Measurements from ENCODE around the gene OCIAD2. TPM values are rescaled to one million over a fixed set of nuclear protein-coding genes. Genes with fewer than 3 reads are reported as not detected.
"Not testable (repeated sequence)": the region's sequence is repeated elsewhere in the genome, so short reads cannot be mapped to it uniquely, and the experiment has no call there.

OCIAD2 gene
- total RNA-seq (2014; rRNA removed; shearing (Covaris generic); ENCODE audit: low replicate concordance) = 244 and 266 TPM in 2 replicates

DNA sequence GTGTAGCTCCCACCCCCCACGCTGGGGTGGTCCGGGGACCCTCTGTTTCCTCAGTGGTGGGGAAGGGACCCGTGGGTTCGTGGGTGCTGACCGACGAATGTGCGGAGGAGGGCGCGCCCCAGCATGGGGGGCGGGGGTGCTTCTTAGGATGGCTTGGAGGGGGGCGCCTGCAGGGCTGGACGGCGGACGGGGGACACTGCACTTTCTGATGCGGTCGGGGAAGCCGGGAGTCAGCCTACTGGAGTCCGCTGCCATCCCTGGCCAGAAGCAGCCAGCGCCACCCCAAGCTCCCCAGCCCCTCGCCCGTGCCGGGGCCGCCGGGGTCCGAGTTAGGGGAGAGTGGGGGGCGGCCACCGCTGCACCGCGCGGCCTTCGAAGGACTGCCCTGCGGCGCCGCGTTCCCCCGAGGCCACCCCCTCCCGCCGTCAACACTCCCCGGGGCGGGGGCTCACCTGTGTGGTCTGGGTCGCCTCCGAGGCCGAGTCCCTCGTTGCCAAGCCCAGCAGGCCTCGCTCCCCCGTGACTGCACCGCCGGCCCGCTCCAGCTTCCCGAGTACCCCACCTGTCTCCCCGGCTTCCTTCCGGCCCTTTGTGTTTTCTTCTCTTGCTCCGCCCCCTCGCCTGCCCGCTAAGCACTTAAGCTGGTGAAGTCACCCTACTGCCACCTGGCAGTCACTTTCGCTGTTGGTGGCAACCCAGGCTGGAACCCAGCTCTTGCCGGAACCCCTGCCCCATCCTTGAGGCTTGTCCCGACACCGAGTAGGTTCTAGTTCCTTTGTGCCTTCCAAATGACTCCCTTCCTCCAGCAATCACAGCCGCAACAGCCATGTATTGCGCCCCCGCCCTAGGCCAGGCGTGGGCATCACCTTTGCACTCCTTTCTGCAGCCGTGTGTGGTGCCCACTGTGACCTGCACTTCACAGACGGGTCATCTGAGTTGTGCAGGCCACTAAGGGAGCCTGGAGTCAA is at the start of gene OCIAD2:
Gene OCIAD2, minus strand, starts transcription at position 569 of the 968 bp plus-strand sequence. CDS start 2,225 bp downstream, outside the sequence.
- DNase-seq (ENCODE audit: low read depth) = peak; percentile 73
- in situ Hi-C loops (cut with HindIII; ENCODE audit: low pct_unique_long_range_greater_than_20kb, low sequenced_read_pairs) = no loop called here

DNA sequence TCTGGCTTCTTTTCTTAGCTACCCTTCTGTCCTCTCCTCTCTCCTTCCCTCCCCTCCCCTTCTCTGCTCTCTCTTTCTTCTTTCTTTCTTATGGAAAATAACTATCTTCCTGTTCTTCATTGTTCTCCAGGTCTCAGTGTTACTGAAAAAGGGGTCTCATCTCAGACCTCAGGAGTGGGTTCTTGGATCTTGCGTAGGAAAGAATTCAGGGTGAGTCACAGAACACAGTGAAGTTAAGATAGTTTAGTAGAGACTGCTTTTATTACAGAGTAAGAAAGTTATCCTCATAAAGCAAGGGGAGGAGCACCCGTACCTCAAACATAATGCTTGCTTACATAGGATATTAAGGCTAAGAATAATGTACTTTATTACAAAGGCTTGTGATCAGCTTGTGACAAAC is 47.7 kb upstream of the OCIAD2 start:
- no peak for DNase-seq (ENCODE audit: low read depth)
- in situ Hi-C loops (cut with HindIII; ENCODE audit: low pct_unique_long_range_greater_than_20kb, low sequenced_read_pairs) = no loop called here

- peak; percentile 23 for DNase-seq (ENCODE audit: low read depth)
- in situ Hi-C loops (cut with HindIII; ENCODE audit: low pct_unique_long_range_greater_than_20kb, low sequenced_read_pairs) = no loop called here
Measured at GRCh38 chr4:48949518-48950219, 43.1 kb upstream of the OCIAD2 start.

DNA sequence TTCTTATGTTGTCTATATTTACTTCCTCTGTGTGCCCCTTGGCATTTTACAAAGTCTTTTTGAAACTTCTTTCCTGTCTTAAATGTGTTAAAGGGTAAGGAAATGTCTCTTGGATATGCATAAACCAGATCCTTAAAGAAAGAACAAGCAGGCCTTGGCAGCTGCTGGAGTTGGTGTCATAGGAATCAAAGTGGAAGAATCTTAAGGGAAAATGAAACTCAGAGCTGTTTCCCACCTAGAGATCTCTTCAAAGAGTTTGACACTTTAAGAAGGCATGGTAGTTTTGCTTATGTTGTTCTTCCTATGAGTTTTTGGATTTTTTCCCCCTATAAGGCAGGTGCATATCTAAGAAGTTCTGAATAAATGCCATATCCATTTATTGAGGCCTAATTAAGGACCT is 42.5 kb upstream of the OCIAD2 start:
- DNase-seq (ENCODE audit: low read depth) = no peak
- in situ Hi-C loops (cut with HindIII; ENCODE audit: low pct_unique_long_range_greater_than_20kb, low sequenced_read_pairs) = no loop called here

- in situ Hi-C loops (cut with HindIII; ENCODE audit: low pct_unique_long_range_greater_than_20kb, low sequenced_read_pairs) = no loop called here
- DNase-seq (ENCODE audit: low read depth) = no peak
Measured at GRCh38 chr4:48947731-48948130, 41.2 kb upstream of the OCIAD2 start.

GRCh38 chr4:48945981-48946380 is 39.4 kb upstream of the OCIAD2 start:
- no peak for DNase-seq (ENCODE audit: low read depth)
- in situ Hi-C loops (cut with HindIII; ENCODE audit: low pct_unique_long_range_greater_than_20kb, low sequenced_read_pairs) = no loop called here

DNA sequence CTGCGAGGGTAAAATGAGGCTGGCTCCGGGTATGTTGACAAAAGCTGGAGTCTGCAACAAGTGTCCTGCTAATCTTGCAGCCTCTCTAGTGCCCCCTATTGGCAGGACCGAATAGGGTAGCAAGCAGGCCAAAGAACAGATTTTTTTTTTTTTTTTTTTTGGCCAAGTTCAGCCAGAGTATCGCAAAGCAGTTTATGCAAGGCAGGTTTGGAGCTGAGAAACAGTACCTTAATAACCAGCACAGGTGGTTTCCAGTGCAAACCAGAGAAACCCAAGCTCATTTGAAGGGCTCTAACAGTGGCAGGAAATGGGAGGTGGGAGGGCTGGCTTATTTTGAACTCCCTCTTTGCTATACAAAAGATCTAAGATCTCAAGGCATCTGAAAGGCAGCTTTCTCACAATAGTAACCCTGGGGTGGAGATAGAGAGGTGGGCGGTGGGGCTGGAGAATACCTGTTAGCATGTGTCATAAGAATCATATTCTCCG is 38.2 kb upstream of the OCIAD2 start:
- no peak for DNase-seq (ENCODE audit: low read depth)
- in situ Hi-C loops (cut with HindIII; ENCODE audit: low pct_unique_long_range_greater_than_20kb, low sequenced_read_pairs) = no loop called here

DNA sequence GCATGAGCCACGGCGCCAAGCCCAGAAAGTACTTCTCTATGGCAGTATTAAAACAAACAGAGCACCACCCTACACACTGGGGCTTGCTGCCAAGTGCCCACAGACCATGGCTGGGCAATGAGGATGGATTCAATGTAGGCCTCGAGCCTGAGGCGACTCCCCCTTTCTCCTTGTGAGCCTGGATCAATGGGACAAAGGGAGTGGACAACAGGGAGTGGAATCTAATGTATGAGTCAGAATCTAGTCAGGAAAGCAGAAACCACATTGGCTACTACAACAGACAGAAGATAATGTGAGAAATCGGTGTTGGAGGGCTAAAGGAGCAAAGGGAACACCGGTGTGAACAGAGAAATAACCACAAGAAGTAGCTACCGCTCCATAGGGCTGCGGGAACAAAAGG is 37.7 kb upstream of the OCIAD2 start:
- in situ Hi-C loops (cut with HindIII; ENCODE audit: low pct_unique_long_range_greater_than_20kb, low sequenced_read_pairs) = no loop called here
- peak; percentile 83 for DNase-seq (ENCODE audit: low read depth)

DNA sequence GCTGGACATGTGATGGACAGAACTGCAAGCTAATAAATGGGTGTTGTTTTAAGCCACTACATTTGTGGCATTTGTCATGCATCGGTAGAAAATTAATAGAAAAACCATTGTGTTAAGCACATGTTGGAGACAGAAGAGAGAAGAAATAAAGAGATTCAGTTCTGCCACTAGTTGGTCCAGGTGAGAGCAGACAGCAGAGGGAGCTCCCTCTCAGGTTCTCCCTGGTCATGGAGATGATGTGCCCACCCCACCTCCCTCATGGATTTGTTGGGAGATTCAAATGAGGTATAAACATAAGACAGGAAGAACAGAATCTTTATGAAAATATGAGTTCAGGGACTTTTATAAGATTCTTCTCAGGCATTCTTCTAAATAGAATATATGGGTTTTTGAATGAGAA is 36.8 kb upstream of the OCIAD2 start:
- peak; percentile 62 for DNase-seq (ENCODE audit: low read depth)
- in situ Hi-C loops (cut with HindIII; ENCODE audit: low pct_unique_long_range_greater_than_20kb, low sequenced_read_pairs) = no loop called here

- in situ Hi-C loops (cut with HindIII; ENCODE audit: low pct_unique_long_range_greater_than_20kb, low sequenced_read_pairs) = no loop called here
Measured at GRCh38 chr4:48939785-48940184, 33.2 kb upstream of the OCIAD2 start.

DNA sequence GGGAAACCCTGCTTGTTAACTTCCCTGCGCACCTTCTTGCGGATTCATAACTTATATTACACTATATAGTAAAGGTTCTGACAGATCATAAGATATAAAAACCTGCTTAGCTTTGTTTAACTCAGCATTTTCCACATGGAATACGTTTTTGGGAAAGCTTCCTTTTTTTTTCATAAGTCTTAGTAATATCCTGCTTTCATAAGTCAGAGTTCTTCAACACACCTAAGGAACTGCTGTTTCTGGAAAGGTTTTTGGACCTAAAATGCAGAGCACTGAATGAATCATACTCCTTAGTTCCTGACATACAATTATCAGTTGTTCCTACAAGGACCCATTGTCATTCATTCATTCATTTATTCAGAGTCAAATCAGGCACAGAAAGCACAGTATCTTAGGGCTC is 32.3 kb upstream of the OCIAD2 start:
- no peak for DNase-seq (ENCODE audit: low read depth)
- in situ Hi-C loops (cut with HindIII; ENCODE audit: low pct_unique_long_range_greater_than_20kb, low sequenced_read_pairs) = no loop called here

More at GRCh38 chr4:48939785-48940184, 33.2 kb upstream of the OCIAD2 start:
- peak; percentile 74 for DNase-seq (ENCODE audit: low read depth)

- in situ Hi-C loops (cut with HindIII; ENCODE audit: low pct_unique_long_range_greater_than_20kb, low sequenced_read_pairs) = no loop called here
- DNase-seq (ENCODE audit: low read depth) = no peak
Measured at GRCh38 chr4:48937033-48937432, 30.5 kb upstream of the OCIAD2 start.

DNA sequence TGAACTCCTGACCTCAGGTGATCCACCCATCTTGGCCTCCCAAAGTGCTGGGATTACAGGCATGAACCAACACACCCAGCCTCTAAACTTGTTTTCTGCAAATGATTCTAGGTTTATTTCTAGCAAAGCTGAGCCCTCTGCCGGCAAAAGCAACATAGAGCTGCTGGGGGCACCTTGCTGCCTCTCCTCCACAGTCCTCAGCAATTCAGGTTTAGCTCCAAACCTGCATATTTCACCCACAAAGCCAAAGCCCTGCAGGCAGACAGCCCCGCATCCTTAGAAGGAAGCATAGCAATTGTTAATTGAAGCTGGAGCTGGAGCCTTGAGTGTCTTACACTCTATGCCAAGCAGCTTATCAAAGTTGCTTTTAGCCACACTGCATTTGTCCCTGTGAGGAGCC is 24.9 kb upstream of the OCIAD2 start:
- no peak for DNase-seq (ENCODE audit: low read depth)
- in situ Hi-C loops (cut with HindIII; ENCODE audit: low pct_unique_long_range_greater_than_20kb, low sequenced_read_pairs) = no loop called here

- no peak for DNase-seq (ENCODE audit: low read depth)
- in situ Hi-C loops (cut with HindIII; ENCODE audit: low pct_unique_long_range_greater_than_20kb, low sequenced_read_pairs) = no loop called here
Measured at GRCh38 chr4:48930654-48931053, 24.1 kb upstream of the OCIAD2 start.

DNA sequence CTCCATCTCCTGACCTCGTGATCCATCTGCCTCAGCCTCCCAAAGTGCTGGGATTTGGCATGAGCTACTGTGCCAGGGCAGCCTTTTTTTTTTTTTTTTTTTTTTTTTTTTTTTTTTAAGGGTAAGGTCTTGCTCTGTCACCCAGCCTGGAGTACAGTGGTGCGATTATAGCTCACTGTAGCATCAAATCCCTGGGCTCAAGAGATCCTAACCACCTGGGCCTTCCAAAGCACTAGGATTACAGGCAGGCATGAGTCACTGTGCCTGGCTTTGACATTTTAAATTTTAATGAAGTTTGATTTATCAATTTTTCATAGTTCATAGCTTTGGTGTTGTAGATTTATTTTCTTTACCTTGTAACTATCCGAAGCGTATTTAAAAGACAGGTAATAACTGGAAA is 17.8 kb upstream of the OCIAD2 start:
- DNase-seq (ENCODE audit: low read depth) = no peak
- in situ Hi-C loops (cut with HindIII; ENCODE audit: low pct_unique_long_range_greater_than_20kb, low sequenced_read_pairs) = no loop called here

DNA sequence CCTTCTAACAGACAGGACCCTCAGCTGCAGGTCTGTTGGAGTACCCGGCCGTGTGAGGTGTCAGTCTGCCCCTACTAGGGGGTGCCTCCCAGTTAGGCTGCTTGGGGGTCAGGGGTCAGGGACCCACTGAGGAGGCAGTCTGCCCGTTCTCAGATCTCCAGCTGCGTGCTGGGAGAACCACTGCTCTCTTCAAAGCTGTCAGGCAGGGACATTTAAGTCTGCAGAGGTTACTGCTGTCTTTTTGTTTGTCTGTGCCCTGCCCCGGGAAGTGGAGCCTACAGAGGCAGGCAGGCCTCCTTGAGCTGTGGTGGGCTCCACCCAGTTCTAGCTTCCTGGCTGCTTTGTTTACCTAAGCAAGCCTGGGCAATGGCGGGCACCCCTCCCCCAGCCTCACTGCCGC is 16.5 kb upstream of the OCIAD2 start:
- DNase-seq (ENCODE audit: low read depth); in situ Hi-C loops (cut with HindIII; ENCODE audit: low pct_unique_long_range_greater_than_20kb, low sequenced_read_pairs): not testable (repeated sequence)

DNA sequence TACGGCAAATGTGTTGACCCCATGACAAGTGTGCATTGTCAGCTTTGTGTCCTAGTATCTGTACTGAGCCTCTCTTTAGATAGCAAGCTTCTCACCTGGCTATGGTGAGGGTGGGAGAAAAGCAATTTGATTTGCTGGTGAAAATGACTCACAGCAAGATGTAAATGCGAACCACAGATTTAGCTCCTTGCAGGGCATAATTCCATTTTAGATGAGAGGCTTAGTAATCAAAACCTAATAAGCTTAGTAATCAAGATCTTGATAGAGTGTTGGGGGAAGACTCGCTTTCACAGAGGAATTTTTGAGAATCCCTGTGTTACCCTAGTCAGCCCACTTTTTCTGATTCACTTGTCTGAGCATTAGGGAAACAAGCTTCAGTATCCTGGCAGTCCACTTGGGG is 7.7 kb upstream of the OCIAD2 start:
- in situ Hi-C loops (cut with HindIII; ENCODE audit: low pct_unique_long_range_greater_than_20kb, low sequenced_read_pairs) = no loop called here
- no peak for DNase-seq (ENCODE audit: low read depth)

DNA sequence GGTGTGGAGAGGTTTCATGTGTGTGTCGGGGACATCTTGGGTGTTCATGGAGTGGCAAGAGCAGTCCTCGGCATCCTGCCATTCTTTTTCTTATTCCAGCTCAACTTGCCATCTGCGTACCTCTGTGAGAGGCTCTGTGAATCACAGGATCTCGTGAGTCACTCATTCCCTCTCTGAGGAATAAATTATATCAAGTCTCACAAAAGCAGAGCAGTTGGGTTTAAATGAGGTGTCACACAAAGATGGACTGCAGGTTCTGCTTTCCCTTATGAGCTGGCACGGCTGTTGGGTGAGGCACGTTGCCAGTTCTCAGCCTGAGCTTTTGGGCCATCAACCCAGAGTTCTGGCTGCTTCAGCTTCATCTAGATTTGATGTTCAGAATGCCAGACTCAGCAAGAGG is 6.8 kb upstream of the OCIAD2 start:
- in situ Hi-C loops (cut with HindIII; ENCODE audit: low pct_unique_long_range_greater_than_20kb, low sequenced_read_pairs) = no loop called here
- DNase-seq (ENCODE audit: low read depth) = peak; percentile 79

GRCh38 chr4:48912349-48912748 is 5.8 kb upstream of the OCIAD2 start:
- in situ Hi-C loops (cut with HindIII; ENCODE audit: low pct_unique_long_range_greater_than_20kb, low sequenced_read_pairs) = no loop called here
- DNase-seq (ENCODE audit: low read depth) = no peak
